Right forelimb (tissue), 1 donor: ENCODE data around the gene ICA1.

Experiments
- DNase-seq: peaks from one replicate; pipeline ENCODE4 v3.0.0-alpha.2; 2018

The ICA1 gene

DNA sequence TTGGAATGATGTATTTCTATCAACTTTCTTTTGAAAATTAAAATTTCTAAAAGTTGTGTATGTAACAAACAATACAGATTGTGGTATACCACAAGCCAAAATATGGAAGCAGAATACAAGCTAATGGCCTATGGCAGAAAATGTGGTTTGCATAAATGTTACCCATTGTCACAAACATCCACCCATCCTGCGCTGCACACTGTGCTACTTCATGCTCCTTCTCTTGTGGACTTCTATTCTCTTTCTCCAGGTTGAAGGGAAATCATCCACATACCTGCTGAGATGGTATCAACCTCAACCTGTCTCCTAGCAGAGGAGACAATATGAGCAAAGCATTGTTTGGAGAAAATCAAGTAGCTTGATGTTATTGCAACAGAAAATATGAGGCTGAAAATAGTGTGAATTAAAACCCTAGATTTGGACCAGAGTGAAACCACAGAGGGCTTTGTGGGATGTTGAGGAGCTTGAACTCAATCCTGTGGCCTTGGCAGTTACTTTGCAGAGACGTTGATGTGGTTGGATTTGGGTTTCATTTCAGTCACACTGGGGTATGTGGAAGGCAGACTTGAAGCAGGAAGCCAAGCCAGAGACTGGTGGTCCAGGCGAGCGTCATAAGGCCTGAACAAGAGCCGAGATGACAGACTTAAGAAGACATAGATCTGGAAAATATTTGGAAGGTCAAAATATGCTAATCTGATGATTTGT is 63.8 kb downstream of the ICA1 start:
- no peak for DNase-seq

DNA sequence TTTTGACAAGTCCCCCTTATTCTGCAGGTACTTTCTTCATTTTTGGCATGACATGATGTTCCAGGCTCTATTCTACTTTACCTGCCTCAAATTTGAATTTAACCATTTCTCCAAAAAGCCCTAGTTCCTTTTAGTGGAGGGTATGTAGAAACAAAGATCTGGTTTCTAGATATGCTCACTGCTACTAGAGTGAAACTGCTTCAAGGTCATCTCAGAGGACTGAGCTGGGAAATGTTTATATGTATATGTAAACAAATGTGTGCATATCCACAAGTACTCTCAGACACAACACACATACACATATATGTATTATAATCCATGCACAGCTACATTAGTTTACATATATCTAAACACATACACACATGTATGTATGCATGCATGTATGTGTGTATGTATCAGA is 69.1 kb downstream of the ICA1 start:
- no peak for DNase-seq

DNA sequence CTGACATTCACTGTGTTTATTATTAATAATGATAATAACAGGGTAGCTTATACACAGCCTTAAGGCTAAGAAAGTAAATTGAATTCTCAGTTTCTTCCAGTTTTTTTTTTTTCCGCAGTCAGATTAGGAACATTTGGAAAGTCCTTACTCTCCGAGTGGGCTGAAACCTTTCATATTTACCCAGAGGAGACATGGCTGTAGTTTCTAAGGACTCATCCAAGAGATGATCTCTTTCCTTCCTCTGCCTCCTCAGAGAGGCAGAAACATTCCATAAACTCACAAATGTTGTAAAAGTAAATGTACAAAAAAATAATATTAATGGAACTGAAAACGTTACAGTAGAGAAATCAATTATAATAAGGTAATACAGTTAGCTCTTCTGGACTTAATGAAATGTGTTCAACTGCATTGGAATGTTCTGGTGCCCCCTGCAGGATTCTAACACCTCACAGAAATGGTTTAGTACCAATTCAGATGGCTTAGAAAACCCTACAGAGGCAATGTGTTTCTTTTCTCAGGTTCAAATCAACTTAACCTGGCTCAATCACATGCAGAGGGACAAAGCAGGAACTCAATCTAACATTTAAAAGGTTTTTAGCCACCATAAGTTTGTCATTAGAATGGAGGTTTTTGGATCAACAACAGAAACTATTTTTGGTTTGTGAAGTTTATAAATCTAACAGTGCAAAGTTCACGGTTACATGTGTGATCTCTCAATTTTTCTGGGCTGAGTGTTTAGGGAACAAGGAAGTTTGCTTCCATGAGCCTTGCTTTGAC is 71.7 kb downstream of the ICA1 start:
- no peak for DNase-seq

- DNase-seq, result no peak
Measured at GRCh38 chr7:8189625-8190024, 72.3 kb downstream of the ICA1 start.

- DNase-seq, result no peak
Measured at GRCh38 chr7:8185926-8186683, 75.9 kb downstream of the ICA1 start.

DNA sequence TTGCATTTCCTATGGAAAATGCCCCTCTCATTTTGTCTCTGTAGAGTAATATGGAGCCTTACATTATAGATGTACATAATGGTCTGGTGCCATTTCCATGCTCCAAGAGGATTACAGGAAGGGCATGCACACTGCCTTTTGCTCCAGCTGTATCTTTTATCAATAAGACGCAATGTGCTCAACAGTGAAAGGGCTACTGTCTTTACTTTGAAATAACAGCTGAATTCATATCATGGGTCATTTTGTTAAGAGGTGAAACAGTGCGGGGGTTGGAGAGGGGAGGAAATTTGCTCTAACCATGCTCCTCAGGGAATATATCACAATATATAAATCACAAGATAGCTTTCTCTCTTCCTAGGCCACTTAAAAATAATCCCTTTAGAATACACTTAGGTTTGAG is 77.7 kb downstream of the ICA1 start:
- no peak for DNase-seq

DNA sequence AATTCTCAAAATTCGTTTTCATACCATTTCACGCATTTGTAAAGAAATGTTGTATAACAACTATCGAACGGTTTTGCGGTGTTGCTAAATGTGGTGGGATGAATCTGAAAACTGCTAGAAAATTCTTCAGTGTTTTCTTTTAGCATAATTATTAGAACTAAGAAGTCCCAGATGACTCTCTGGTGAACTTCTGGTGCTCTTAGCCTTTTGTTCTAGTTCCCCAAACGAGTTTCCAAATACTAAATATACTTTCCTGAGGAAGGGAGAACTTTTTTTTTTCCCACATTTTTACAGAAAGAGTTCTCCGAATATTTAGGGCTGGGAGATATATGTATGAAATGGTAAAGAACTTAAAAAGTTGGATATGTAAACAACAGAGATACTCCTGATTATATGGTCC is 82.5 kb downstream of the ICA1 start:
- DNase-seq, result no peak

- no peak for DNase-seq
Measured at GRCh38 chr7:8178353-8178752, 83.6 kb downstream of the ICA1 start.

- no peak for DNase-seq
Measured at GRCh38 chr7:8177109-8177933, 84.6 kb downstream of the ICA1 start.

DNA sequence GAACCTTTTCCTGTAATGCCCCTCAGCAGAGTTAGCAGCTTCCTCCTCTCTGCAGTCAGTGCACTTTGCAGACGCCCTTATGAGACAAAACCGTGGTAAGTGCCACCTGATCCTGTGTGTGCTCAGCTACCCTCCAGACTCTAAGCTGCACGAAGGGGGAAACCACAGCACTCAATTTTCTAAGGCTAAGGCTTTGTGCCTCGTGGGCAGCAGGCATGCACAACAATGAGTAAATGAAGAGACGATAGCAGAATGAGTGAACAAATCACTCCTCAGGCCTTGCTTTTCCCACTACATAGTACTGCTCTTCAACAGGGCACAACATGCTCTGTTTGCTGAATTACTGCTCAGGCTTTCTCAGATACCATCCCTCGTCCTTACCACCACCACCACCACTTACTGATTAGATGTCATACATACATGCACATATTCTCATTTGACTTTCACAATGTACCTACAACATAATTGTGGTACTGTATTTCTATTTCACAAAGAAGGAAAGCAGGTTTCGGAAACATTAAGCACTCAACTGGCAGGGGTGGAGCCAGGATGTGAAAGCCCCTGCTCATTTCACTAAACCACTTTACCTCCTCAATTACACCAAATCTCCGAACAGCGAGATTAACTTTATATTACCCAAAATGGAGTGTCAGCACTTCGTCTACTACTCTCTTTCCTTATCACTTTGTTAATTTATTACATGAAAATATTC is 85.4 kb downstream of the ICA1 start:
- no peak for DNase-seq

DNA sequence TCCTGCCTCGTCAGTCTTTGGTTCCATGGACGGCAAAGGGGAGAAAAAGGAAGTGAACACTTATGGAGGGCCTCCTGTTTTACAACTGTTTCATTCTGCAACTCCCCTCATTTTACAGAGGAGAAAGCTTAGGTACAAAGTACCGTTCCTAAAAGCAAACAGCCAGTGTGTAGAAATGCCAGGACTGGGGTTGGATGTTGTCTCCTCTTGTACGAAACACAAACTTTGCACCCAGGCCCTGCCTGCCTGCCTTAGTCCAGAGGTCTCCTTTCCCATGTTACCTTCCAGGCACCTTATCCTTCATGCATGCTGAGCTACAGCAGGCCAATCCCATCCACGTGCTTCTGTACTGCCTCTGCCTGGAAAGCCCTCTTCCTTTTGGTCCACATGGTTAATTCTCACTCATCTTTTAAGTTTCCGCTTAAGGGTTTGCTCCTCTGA is 86.0 kb downstream of the ICA1 start:
- DNase-seq, result no peak

DNA sequence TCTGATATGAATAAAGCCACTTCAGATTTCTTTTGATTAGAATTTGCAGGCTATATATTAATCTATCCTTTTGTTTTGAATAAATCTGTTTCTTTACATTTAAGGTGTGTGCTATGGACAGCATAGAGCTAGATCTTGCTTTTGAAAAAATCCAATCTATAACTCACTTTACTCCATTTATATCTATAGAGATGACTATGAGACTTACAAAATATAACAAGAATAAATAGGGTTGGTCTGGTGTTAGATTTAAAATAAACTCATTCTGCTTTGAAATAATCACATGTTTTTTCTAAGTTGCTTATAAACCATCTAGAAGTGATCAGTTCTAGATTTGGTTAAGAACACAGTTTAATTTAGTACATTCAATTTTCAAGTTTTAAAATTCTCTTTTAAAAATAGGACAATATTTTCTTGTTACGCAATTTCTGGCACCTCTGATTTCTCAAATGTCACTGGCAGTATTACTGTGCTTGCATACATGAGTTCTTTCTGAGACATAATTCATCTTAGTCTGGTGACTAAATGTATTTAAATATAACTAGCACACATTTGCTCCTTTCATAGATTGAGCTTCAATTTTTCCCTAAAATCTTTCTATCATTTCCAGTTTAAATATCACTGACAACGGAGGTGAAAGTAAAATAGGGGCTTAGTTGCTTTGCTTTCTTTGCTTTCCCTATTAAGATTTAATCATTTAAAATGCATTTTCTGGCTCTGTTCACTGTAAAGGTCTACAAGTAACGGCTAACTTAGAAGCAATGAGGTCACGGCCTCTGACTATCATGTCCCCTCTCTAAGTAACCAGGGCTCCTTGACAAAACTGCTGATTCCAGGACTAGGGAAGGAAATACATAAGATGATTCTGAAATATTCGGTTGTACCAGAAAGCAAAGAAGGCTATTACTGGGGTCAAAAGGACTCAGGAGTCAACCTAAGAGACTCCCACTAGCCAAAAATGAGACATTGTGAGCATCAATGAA is 89.3 kb downstream of the ICA1 start:
- no peak for DNase-seq

GRCh38 chr7:8169171-8169570 is 92.8 kb downstream of the ICA1 start:
- DNase-seq, result no peak

DNA sequence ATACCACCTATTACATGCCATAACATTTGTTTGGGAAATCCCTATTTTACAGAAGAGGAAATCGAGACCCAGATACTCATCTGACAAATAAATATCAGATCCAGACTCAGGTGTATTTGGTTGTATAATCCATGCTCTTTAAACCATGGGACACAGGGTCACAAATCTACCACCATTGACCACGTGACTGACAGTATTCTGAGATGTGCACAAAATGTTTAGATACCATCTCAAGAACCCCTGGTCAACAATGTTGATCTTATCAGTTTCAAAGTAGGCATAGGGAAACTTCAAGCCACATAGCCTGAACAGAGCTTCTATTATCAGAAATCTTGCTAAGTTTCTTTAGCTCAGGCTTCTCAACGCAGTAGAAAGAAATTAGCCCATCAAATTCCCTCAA is 93.6 kb downstream of the ICA1 start:
- no peak for DNase-seq

- no peak for DNase-seq
Measured at GRCh38 chr7:8165150-8165549, 96.8 kb downstream of the ICA1 start.

- DNase-seq, result no peak
Measured at GRCh38 chr7:8162181-8162580, 99.8 kb downstream of the ICA1 start.

- no peak for DNase-seq
Measured at GRCh38 chr7:8161364-8161828, 100.6 kb downstream of the ICA1 start.

- no peak for DNase-seq
Measured at GRCh38 chr7:8160779-8161345, 101.1 kb downstream of the ICA1 start.

DNA sequence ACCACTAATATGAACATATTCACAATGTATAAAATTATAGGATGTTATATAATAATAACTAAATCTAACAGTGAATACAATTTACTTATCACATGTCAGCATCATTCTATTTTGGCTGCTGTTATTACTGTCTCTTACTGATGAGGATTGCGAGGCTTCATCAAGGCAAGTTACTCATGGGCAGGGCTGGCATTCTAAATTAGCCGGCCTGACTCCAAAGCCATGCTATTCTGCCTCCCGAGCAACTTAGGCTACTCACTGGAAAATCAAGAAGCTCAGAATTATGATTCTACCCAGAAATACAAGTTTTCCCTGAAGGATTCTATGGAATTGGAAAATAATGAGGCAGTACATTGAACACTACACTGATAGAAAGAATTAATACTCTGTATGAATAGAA is 101.7 kb downstream of the ICA1 start:
- no peak for DNase-seq

GRCh38 chr7:8159595-8159994 is 102.4 kb downstream of the ICA1 start:
- no peak for DNase-seq
